Activated naive CD8-positive, alpha-beta T cell treated with anti-CD3 and anti-CD28 coated beads for 36 hours (primary cell): ENCODE data around the gene GPC6. TPM values are rescaled to one million over a fixed set of nuclear protein-coding genes. Genes with fewer than 3 reads are reported as not detected.
A peak's percentile ranks its signal among the peaks of the same experiment; 100 is the strongest.

ENCODE experiments used
- DNase-seq: peaks from one replicate; pipeline ENCODE4 v3.0.0; 2021
- H3K27ac Mint-ChIP-seq: one replicate; pipeline ENCODE4 v1.8.0; 2022; ENCODE audit warnings: mild to moderate bottlenecking, moderate library complexity, mixed read lengths
- H3K27me3 Mint-ChIP-seq: one replicate; pipeline ENCODE4 v1.8.0; 2022; ENCODE audit warnings: mild to moderate bottlenecking, mixed read lengths
- H3K36me3 Mint-ChIP-seq: one replicate; pipeline ENCODE4 v1.8.0; 2021; ENCODE audit warnings: mild to moderate bottlenecking, mixed read lengths
- H3K4me1 Mint-ChIP-seq: one replicate; pipeline ENCODE4 v1.8.0; 2021; ENCODE audit warnings: mixed read lengths
- H3K4me3 Mint-ChIP-seq: one replicate; pipeline ENCODE4 v1.8.0; 2022; ENCODE audit warnings: mild to moderate bottlenecking, moderate library complexity, mixed read lengths
- H3K9me3 Mint-ChIP-seq: one replicate; pipeline ENCODE4 v1.8.0; 2022; ENCODE audit warnings: mixed read lengths
- total RNA-seq, 2 experiments: library from RNA; stranded (reverse); gene quantifications; one replicate each; pipeline ENCODE4 v1.2.3, GENCODE V29; 2021

GPC6 gene
- total RNA-seq, 2 experiments from 2014 or later, result not detected

DNA sequence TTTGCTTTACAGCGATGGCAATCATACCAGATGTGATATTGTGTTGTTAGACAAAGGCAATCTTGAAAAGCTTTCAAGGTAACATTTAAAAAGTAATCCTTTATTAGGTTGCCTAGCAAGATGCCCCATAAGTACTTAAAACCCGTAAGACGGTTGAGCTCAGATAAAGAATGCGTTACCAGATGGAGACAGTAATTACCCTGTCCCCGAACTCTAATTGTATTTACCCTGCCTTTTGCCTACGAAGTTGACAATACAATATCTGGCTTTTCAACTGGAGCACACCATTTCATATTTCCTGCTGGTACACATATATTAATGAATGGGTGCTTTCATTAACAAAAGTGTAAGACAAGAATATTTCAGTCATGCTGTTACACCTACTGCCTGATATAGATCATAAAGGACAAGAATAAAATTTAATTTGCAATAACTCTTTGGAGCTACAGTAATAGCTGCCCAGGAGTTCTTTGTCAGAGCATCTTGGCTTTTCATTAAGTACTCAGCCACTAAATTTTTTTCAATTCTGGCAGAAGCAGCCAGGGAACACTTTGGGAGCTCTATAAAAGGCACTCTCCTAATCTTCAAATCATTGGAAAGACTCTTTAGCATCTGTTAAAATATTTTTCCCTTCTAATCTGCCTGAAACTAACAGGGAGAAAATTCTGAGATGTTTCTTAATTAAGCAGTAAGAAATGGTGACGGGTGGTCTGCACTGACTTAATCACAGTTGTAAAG, 1189.1 kb downstream of the GPC6 start:
- peaks cover 30% of the 10 kb centered on the region for H3K4me1 Mint-ChIP-seq
- H3K9me3 Mint-ChIP-seq, result peaks cover 17% of the 10 kb centered on the region
- no peak overlapping the region for H3K4me3 Mint-ChIP-seq
- H3K27ac Mint-ChIP-seq, result no peak overlapping the region
- H3K36me3 Mint-ChIP-seq, result peaks cover 30% of the 10 kb centered on the region
- no peaks in the 10 kb centered on the region for H3K27me3 Mint-ChIP-seq
- DNase-seq, result no peak

GRCh38 chr13:94416454-94417080, 1190.0 kb downstream of the GPC6 start:
- no peak overlapping the region for H3K27ac Mint-ChIP-seq
- peaks cover 31% of the 10 kb centered on the region for H3K4me1 Mint-ChIP-seq
- peaks cover 24% of the 10 kb centered on the region for H3K9me3 Mint-ChIP-seq
- no peak overlapping the region for H3K4me3 Mint-ChIP-seq
- DNase-seq, result no peak
- no peaks in the 10 kb centered on the region for H3K27me3 Mint-ChIP-seq
- peaks cover 36% of the 10 kb centered on the region for H3K36me3 Mint-ChIP-seq

DNA sequence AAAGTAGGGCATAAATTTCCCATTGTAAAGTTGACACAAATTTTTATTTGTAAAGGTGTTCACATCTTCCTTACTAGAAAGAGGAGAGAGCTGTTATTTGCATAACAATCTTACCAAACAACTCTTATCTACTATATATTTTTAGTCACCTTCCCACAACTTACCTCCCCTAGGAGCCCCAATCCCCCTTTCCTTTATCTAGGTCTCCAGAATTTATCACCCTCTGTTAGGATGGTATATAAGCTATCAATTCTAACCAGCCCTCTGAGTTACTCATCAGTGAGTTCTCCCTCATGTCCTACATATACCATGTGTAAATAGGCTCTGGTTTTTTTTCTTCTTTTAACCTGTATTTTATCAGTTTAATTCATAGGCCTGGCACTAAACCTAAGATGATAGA, 1190.7 kb downstream of the GPC6 start:
- Mint-ChIP-seq H3K4me3 (no peak overlapping the region), H3K27ac (peak overlapping the region; percentile 56), H3K27me3 (no peaks in the 10 kb centered on the region), H3K4me1 (peaks cover 28% of the 10 kb centered on the region), H3K36me3 (peaks cover 37% of the 10 kb centered on the region), H3K9me3 (peaks cover 25% of the 10 kb centered on the region)
- DNase-seq, result no peak

GRCh38 chr13:94419304-94419924, 1192.8 kb downstream of the GPC6 start:
- peak overlapping the region; percentile 63 for H3K4me3 Mint-ChIP-seq
- peaks cover 37% of the 10 kb centered on the region for H3K36me3 Mint-ChIP-seq
- H3K27ac Mint-ChIP-seq, result peak overlapping the region; percentile 97
- H3K9me3 Mint-ChIP-seq, result peaks cover 25% of the 10 kb centered on the region
- peak; percentile 36 for DNase-seq
- no peaks in the 10 kb centered on the region for H3K27me3 Mint-ChIP-seq
- peaks cover 30% of the 10 kb centered on the region for H3K4me1 Mint-ChIP-seq

GRCh38 chr13:94419925-94420305, 1193.3 kb downstream of the GPC6 start:
- no peaks in the 10 kb centered on the region for H3K27me3 Mint-ChIP-seq
- H3K4me3 Mint-ChIP-seq, result no peak overlapping the region
- H3K27ac Mint-ChIP-seq, result peak overlapping the region; percentile 97
- no peak for DNase-seq
- H3K36me3 Mint-ChIP-seq, result peaks cover 37% of the 10 kb centered on the region
- peaks cover 30% of the 10 kb centered on the region for H3K4me1 Mint-ChIP-seq
- H3K9me3 Mint-ChIP-seq, result peaks cover 25% of the 10 kb centered on the region

DNA sequence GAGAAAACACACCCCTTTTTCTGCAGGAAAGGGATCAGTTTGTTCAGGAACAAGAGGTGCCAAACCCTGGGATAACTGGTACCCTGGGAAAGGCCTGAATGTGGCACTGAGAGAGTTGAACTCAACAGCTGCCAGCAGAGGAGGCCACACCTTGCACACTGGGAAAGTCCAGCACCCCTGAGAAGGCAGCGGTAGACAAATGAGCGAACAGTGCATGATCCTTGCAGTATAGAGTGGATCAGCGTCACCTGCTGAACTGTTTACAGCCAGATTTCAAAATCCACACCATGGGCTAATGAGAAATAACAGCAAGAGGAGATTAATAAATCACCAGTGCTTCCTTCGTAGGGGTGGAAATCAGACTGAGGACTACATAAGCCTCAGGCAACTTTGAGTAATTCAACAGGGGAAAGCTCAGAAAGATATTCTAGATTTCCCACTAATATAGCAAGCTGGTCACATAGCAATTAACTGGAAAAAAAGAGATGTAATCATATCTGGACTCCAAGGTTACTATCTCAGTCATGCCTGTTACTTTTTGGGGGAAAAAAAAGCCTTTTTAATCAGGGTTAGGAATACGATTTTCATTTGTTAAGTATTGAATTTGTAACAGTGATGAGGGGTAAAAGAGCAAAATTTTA, 1200.8 kb downstream of the GPC6 start:
- peaks cover 2% of the 10 kb centered on the region for H3K9me3 Mint-ChIP-seq
- no peak for DNase-seq
- H3K36me3 Mint-ChIP-seq, result peaks cover 5% of the 10 kb centered on the region
- H3K4me3 Mint-ChIP-seq, result no peak overlapping the region
- H3K27ac Mint-ChIP-seq, result no peak overlapping the region
- H3K27me3 Mint-ChIP-seq, result peaks cover under 1% of the 10 kb centered on the region
- H3K4me1 Mint-ChIP-seq, result peaks cover 13% of the 10 kb centered on the region

- DNase-seq, result no peak
- no peak overlapping the region for H3K27ac Mint-ChIP-seq
- H3K36me3 Mint-ChIP-seq, result peaks cover 5% of the 10 kb centered on the region
- H3K4me3 Mint-ChIP-seq, result no peak overlapping the region
- H3K4me1 Mint-ChIP-seq, result peaks cover 24% of the 10 kb centered on the region
- peaks cover 3% of the 10 kb centered on the region for H3K27me3 Mint-ChIP-seq
- peaks cover 2% of the 10 kb centered on the region for H3K9me3 Mint-ChIP-seq
Observed at GRCh38 chr13:94431574-94431973, 1205.0 kb downstream of the GPC6 start.

- Mint-ChIP-seq H3K27me3 (peaks cover 3% of the 10 kb centered on the region), H3K4me3 (no peak overlapping the region), H3K27ac (peak overlapping the region; percentile 53)
Observed at GRCh38 chr13:94431987-94432386, 1205.4 kb downstream of the GPC6 start.

DNA sequence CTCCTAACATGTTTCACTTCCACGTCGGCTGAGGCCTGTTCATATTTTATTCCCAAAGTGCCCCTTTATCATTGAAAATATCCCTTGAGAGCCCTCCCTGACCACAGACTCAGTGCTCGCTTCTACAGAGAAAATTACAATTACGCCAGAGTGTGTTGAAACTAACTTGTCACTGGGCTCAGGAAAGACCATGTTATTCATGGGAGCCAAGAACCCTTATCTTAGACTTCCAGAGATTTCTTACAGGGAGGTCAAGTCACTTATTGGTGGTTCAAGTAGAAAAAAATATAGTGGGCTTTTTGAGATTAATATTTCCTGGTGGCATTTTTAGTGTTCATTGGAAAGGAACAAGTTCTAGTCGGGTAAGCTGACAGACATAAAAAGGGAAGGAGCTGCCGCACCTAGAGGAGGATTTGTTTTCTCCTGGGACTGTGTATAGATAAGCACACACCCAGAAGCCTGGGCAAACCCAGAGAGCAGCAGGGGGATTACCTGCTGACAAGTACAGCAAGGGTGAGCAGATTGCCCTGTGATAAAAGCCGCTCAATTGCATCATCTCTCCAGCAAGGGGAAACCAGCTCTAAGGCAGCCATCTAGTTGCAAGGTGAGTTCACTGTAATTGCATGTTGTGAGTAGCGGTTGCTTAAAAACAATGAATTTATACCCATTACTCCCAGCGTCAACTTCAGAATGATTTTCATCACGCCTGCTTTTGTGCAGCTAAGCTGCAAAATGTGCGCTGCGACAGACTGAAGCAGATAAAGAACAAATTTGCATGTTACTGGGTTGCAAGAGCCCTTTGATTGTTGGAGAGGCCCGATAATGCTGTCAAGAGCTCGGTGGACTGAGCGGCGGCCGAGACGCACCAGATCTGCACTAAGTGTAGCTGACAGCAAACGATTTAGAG, 1206.7 kb downstream of the GPC6 start:
- Mint-ChIP-seq H3K4me3 (no peak overlapping the region), H3K9me3 (peaks cover 2% of the 10 kb centered on the region), H3K27ac (peak overlapping the region; percentile 35), H3K36me3 (peaks cover 5% of the 10 kb centered on the region), H3K4me1 (peaks cover 24% of the 10 kb centered on the region), H3K27me3 (peaks cover 3% of the 10 kb centered on the region)
- DNase-seq, result peak; percentile 13

More at GRCh38 chr13:94431987-94432386, 1205.4 kb downstream of the GPC6 start:
- peak; percentile 16 for DNase-seq
- Mint-ChIP-seq H3K9me3 (peaks cover 2% of the 10 kb centered on the region), H3K36me3 (peaks cover 5% of the 10 kb centered on the region), H3K4me1 (peaks cover 24% of the 10 kb centered on the region)

DNA sequence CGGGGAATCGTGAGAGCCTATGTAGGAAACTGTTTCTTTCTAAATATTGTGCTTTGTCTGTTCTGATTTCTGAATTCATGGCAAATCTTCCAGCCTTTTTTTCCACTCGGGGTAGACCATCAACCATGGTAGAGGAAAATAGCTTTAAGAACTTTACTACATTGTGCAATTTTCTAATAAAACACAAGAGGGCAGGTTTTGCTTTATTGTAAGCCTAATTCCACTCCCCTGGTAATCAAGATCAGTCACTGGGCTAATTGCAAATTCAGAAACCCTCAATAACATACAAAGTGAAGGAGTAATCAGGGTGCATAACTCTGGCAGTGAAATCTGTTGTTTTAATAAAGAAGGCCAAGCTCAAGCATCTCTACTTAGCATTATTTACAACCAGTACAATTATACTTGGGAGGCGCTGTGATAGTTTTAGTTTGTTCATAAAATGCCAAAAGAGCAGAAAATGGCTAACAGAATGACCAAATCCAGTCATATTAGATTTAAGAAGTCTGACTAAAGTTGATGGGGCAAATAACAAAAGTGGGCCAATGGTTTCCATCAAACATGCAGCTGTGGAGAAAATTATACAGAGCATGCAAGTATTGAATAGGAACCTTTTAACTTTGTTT, 1209.1 kb downstream of the GPC6 start:
- no peak overlapping the region for H3K4me3 Mint-ChIP-seq
- peaks cover 24% of the 10 kb centered on the region for H3K4me1 Mint-ChIP-seq
- H3K27ac Mint-ChIP-seq, result no peak overlapping the region
- H3K27me3 Mint-ChIP-seq, result peaks cover 3% of the 10 kb centered on the region
- no peak for DNase-seq
- peaks cover 2% of the 10 kb centered on the region for H3K9me3 Mint-ChIP-seq
- H3K36me3 Mint-ChIP-seq, result peaks cover 4% of the 10 kb centered on the region

DNA sequence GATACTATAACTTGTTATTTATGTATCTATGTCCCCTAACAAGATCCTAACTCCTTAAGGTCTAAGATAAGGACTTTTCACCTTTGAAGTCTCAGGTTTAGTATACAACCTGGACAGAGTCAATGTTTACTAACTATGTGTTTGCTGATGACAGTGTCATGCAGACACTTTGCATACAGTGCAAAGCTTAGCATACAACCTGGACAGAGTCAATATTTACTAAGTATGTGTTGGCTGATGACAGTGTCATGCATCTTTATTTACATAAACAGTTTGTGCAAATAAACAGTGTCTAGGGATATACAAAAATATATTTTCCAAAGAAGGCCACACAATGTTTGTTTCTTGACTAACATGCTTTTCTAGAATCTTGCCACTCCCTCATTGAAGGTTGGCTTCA, 1218.2 kb downstream of the GPC6 start:
- Mint-ChIP-seq H3K27me3 (no peaks in the 10 kb centered on the region), H3K9me3 (no peaks in the 10 kb centered on the region), H3K4me3 (no peak overlapping the region), H3K36me3 (no peaks in the 10 kb centered on the region), H3K4me1 (no peaks in the 10 kb centered on the region), H3K27ac (no peak overlapping the region)
- no peak for DNase-seq

DNA sequence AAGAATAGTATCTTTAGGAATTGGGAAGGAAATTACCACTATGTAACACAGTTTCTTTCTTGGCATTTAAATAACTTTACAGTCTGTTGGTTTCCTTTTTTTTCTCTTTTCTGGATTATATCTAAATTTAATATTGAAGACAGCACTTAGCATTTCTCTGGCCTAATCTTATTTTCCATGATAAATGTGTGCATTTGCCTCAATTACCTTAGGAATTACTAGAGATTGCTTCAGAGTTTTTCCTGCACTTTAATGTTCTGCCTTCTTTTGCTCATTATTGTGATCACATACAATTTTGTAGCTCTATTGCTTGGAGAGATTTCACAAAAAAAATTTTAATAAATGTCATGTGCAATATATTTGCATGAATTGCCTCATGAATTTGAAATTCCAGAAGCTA, 1227.7 kb downstream of the GPC6 start:
- Mint-ChIP-seq H3K4me1 (no peaks in the 10 kb centered on the region), H3K27ac (no peak overlapping the region), H3K27me3 (no peaks in the 10 kb centered on the region), H3K4me3 (no peak overlapping the region), H3K36me3 (no peaks in the 10 kb centered on the region), H3K9me3 (no peaks in the 10 kb centered on the region)
- no peak for DNase-seq

GRCh38 chr13:94454906-94455305, 1228.3 kb downstream of the GPC6 start:
- no peak for DNase-seq
- Mint-ChIP-seq H3K36me3 (no peaks in the 10 kb centered on the region), H3K27me3 (no peaks in the 10 kb centered on the region), H3K9me3 (no peaks in the 10 kb centered on the region), H3K4me1 (no peaks in the 10 kb centered on the region), H3K27ac (no peak overlapping the region), H3K4me3 (no peak overlapping the region)

DNA sequence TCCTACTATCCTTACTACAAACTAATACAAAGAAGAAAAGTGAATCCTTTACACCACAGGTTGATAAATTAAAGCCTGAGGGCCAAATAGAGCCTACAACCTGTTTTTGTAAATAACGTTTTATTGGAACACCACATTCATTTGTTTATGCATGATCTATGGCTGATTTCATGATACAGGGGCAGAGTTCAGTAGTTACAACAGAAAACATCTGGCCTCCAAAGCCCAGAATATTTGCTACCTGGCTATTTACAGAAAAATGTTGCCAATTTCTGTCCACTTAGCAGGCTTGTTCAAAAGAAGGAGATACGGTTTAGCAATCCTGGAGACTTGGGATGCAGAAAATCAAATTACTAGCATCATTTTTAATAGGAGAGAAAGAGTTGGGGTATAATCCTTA, 1228.8 kb downstream of the GPC6 start:
- Mint-ChIP-seq H3K9me3 (no peaks in the 10 kb centered on the region), H3K4me1 (no peaks in the 10 kb centered on the region), H3K4me3 (no peak overlapping the region), H3K27ac (no peak overlapping the region), H3K36me3 (no peaks in the 10 kb centered on the region), H3K27me3 (no peaks in the 10 kb centered on the region)
- no peak for DNase-seq
